Fibroblast of mammary gland (primary cell): ENCODE results near the gene DDAH1.
A peak's percentile ranks its signal among the peaks of the same experiment; 100 is the strongest.

Source experiments
- DNase-seq: peaks from one replicate; pipeline ENCODE4 v3.0.0-alpha.2; 2010; ENCODE audit warnings: low read depth
- H3K4me3 ChIP-seq: 2 replicates; pipeline ENCODE4 v1.5.1; 2011; ENCODE audit warnings: low read depth, mild to moderate bottlenecking, low read length, moderate library complexity; ENCODE audit not compliant: control insufficient read depth
- TF ChIP-seq, protein P1 (sequence below): conservative IDR thresholded peaks from 2 replicates; pipeline ENCODE4 v1.5.1; 2011; ENCODE audit warnings: low read depth, low read length, inconsistent platforms; ENCODE audit not compliant: control insufficient read depth, insufficient read depth

DDAH1 gene

DNA sequence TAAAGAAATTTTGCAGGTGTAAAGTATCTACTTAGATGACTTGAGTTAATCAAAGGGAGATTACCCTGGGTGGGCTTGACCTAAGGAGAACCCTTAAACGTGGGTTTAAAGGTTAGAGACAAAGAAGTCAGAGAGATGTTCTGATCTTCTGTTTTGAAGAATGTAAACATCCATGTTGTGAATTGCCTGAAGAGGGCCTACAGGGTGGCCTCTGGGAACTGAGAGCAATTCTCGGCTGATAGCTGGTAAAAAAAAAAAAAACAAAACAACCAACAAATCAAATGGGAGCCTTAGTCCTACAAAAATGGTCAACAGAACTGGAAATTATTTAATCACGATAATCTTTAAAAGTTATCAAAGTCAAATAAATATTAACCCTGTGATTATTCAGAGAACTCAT lies 99.1 kb downstream of the DDAH1 start:
- no peak for DNase-seq
- TF ChIP-seq, protein P1, sequence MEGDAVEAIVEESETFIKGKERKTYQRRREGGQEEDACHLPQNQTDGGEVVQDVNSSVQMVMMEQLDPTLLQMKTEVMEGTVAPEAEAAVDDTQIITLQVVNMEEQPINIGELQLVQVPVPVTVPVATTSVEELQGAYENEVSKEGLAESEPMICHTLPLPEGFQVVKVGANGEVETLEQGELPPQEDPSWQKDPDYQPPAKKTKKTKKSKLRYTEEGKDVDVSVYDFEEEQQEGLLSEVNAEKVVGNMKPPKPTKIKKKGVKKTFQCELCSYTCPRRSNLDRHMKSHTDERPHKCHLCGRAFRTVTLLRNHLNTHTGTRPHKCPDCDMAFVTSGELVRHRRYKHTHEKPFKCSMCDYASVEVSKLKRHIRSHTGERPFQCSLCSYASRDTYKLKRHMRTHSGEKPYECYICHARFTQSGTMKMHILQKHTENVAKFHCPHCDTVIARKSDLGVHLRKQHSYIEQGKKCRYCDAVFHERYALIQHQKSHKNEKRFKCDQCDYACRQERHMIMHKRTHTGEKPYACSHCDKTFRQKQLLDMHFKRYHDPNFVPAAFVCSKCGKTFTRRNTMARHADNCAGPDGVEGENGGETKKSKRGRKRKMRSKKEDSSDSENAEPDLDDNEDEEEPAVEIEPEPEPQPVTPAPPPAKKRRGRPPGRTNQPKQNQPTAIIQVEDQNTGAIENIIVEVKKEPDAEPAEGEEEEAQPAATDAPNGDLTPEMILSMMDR, result no peak
- H3K4me3 ChIP-seq, result no peak overlapping the region

DNA sequence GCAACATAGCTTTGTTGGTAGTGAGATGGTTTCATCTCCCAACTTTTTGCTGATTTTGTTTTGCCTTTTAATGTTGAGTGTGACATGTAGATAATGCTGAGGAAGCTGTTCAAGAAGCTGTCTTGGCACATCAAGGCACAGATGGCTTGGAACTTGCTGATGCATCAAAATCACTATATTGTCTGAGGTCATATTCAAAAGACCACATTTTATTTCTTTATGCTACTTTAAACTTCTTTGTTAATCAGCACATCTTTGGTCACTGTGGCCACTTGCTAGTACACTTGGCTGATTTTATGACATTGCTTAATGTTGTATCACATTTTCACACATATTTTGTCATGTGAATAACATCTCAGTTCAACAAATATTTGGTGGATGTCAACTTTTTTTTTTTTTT lies 101.4 kb downstream of the DDAH1 start:
- DNase-seq, result no peak
- TF ChIP-seq, protein P1, result no peak
- H3K4me3 ChIP-seq, result no peak overlapping the region

DNA sequence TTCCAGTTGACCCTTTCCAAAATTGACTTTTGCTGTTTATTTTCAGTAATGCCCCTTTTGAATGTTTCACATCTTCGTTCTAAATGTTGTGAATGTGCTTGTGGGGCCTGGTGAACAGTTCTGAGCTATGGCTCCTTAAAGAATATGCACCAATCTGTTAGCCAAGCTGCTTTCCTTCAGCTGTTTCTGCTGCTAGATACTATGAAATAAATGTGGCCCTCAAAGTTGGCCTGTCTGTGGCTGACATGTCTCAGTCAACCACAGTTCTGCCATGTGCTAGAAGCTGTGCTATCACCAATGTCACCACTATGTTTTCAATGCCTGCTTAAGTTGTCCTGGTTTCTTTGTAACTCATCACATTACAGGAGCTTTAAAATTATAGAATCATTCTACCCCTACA lies 101.9 kb downstream of the DDAH1 start:
- no peak overlapping the region for H3K4me3 ChIP-seq
- TF ChIP-seq, protein P1, result no peak
- DNase-seq, result no peak

DNA sequence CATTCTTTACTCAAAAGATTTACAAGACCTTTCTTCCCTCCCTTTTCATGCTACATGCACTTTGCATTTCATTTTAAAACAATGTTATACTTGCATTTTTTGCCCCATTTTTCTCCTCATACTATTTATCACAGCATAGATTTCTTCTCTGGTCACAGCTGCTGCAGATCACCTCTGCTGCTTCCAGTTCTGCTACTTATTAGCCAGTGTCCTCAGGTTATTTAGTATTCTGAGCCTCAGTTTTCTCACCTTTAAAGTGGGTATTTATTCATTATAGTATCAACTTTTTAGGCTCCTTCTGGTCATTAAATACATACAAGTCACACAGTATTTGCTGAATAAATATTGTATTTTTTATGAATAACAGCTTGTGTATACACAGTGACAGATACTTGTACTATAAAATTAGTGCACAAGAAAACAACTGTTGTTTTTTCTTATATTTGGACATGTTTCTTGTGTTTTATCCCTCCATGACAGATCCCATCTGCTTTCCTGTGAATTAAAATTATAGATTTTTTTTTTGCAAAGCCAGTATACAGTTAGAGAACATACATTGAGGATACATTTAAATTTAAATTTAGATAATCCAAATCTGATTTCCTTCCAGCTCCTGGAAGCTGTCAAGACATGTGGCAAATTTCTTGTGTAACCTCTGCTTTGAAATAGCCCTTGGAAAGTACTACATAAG lies 103.2 kb downstream of the DDAH1 start:
- no peak for DNase-seq
- H3K4me3 ChIP-seq, result no peak overlapping the region
- TF ChIP-seq, protein P1, result no peak

DNA sequence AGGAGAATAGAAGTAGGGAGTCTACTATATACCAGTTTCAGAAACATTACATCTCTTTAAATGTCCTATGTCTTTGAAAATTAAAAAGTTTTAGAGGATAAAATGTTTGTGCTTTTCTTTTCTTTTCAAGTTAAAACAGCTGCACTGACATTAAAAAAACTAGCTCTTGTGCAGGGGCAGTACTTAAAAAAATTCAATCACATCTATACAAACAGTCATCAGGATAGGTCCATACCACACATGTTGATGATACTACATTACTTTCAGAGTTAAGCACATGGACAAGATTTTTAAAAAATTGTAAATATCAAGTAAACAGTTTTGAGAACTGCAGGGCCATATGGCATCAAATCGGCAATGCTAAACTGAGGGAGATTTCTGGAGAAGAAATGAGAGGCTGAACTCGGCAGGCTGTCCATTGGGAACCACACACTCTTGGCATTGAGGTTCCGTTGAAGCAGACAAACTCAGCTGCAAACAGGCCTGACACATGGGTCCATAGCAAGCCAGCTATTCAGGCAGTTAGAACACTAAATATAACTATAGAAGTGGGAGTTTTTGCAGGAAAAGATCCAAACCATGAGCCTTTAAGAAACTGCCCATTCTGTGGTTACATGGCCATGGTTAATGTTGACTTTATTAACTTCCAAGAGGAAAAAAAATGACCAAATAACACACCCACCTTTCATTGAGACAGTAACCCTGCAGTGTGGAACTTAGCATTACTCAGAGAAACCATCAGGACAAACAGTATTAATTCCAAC lies 104.0 kb downstream of the DDAH1 start:
- no peak overlapping the region for H3K4me3 ChIP-seq
- DNase-seq, result peak; percentile 93
- TF ChIP-seq, protein P1, result no peak

DNA sequence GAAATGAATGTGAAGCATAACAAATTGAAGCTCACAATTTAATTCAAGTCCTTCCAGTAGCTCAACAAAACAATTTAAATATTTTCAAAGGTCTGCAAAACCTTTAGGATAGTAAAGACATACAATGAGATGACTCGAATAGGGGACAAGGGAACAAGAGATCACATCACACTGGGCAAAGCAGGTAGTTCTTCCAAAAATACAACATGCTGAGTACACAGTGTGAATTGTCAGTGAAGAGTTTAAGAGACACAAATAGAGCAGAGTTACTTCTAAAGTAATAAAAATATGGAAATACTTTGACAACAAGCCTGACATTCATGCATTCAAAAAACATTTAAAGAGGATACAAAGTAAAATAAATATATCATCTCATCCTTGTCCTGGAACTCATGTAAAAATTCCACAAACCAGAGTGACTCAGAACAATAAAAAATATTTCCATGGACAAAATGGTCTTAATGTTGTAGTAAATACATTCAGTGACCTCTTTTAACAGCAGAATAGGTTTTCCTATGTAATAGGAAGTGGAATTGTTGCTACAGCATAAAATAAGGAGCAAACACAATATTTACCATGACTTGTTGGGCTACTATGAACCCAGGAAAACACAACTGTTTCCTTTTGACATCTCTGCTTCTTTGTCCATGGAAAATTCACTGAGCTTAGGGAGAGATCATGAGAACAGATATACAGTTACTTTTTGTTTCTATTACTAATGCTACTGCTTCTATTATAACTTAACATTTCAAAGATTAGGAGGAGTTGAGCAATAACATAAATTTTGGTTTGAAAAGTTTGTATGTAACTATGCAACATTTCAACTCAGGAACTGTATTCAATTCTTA lies 104.9 kb downstream of the DDAH1 start:
- TF ChIP-seq, protein P1, result no peak
- H3K4me3 ChIP-seq, result no peak overlapping the region
- DNase-seq, result peak; percentile 50
